Tibial nerve (tissue), 4 donors: ENCODE results near the gene STX8. TPM values are rescaled to one million over a fixed set of nuclear protein-coding genes. Genes with fewer than 3 reads are reported as not detected.

Source experiments
- DNase-seq, 2 donors: peaks; one replicate each; pipeline ENCODE4 v3.0.0-alpha.2; 2019; ENCODE audit warnings: low spot score in 2 of 2
- H3K27ac ChIP-seq, 4 donors: fragments of 200-600 bp; sonication (generic) in 3 of 4; one replicate each; pipeline ENCODE4 v1.5.1; 2017 to 2019; ENCODE audit warnings: mild to moderate bottlenecking in 1 of 4
- H3K27me3 ChIP-seq, 2 donors: fragments of 200-600 bp; sonication (generic) in 1 of 2; one replicate each; pipeline versions ENCODE4 v1.5.1 to v1.6.0; 2017 to 2019
- H3K36me3 ChIP-seq, 3 donors: fragments of 200-600 bp; sonication (generic); one replicate each; pipeline ENCODE4 v1.5.1; 2018 to 2019
- H3K4me1 ChIP-seq, 4 donors: fragments of 200-600 bp; sonication (generic) in 3 of 4; one replicate each; pipeline ENCODE4 v1.5.1; 2017 to 2019
- H3K4me3 ChIP-seq, 4 donors: fragments of 200-600 bp; sonication (generic) in 3 of 4; one replicate each; pipeline ENCODE4 v1.5.1; 2017 to 2019; ENCODE audit warnings: mild to moderate bottlenecking in 1 of 4, moderate library complexity in 1 of 4
- H3K9me3 ChIP-seq, 4 donors: fragments of 200-600 bp; sonication (generic) in 3 of 4; one replicate each; pipeline ENCODE4 v1.5.1; 2017 to 2019
- CTCF ChIP-seq, 5 experiments: fragments of 200-600 bp in 3 of 5; fragments of 450-650 bp in 2 of 5; sonication (generic) in 3 of 5; IDR thresholded peaks; one replicate each; pipeline ENCODE4 v1.5.1; 2016 to 2019; ENCODE audit warnings: antibody characterized with exemption in 5 of 5, mild to moderate bottlenecking in 3 of 5, moderate library complexity in 2 of 5
- EP300 ChIP-seq, 2 donors: sonication (generic); formaldehyde crosslinking; IDR thresholded peaks; one replicate each; pipeline ENCODE4 v1.6.1; 2017; ENCODE audit warnings: antibody characterized with exemption in 2 of 2, mild to moderate bottlenecking in 1 of 2
- POLR2A ChIP-seq, 2 donors: fragments of 450-650 bp; IDR thresholded peaks; one replicate each; pipeline ENCODE4 v1.6.1; 2017; ENCODE audit warnings: antibody characterized with exemption in 2 of 2, mild to moderate bottlenecking in 2 of 2, moderate library complexity in 2 of 2
- WGBS, 2 donors: methylation state at CpG; one replicate each; pipeline ENCODE4 v1.1.5; 2018; 5-methylcytosine and 5-hydroxymethylcytosine counted together
- total RNA-seq, 4 donors: library from RNA; depleted of rRNA; stranded (reverse); fragments of >200 nt; gene quantifications; one replicate each; pipeline ENCODE4 v1.1.0, GENCODE V29; 2016

The STX8 gene
- total RNA-seq, 4 donors from 2014 or later, result 57.7 to 97.2 (median 69.1) TPM

- Histone ChIP-seq H3K27ac (no peak overlapping the region), H3K36me3 (no peaks in the 10 kb centered on the region), H3K27me3 (no peaks in the 10 kb centered on the region), H3K9me3 (no peaks in the 10 kb centered on the region), H3K4me1 (peaks cover 0 to 20% (median 0%) of the 10 kb centered on the region in 4 donors), H3K4me3 (no peak overlapping the region)
- DNase-seq, result no peak
- 59 to 60% methylated on average over 4 of the region's 4 CpGs for WGBS, 2 donors
- TF ChIP-seq EP300 (IDR thresholded peaks at IDR 0.05), result no peak
- TF ChIP-seq POLR2A (IDR thresholded peaks at IDR 0.05), result no peak
- no peak for TF ChIP-seq CTCF (IDR thresholded peaks at IDR 0.05)
These were observed 100.4 kb downstream of the STX8 start for GRCh38 chr17:9475101-9475658.

- peaks cover 0 to 22% (median 0%) of the 10 kb centered on the region in 4 donors for H3K4me1 ChIP-seq
- H3K4me3 ChIP-seq, result no peak overlapping the region
- no peaks in the 10 kb centered on the region for H3K9me3 ChIP-seq
- 77 to 85% methylated on average over 4 of the region's 4 CpGs for WGBS, 2 donors
- no peak for TF ChIP-seq CTCF (IDR thresholded peaks at IDR 0.05)
- no peak for TF ChIP-seq EP300 (IDR thresholded peaks at IDR 0.05)
- no peak for TF ChIP-seq POLR2A (IDR thresholded peaks at IDR 0.05)
- no peak overlapping the region for H3K27ac ChIP-seq
- DNase-seq, result no peak
- H3K27me3 ChIP-seq, result no peaks in the 10 kb centered on the region
- no peaks in the 10 kb centered on the region for H3K36me3 ChIP-seq
These were observed 101.9 kb downstream of the STX8 start for GRCh38 chr17:9473711-9474110.

GRCh38 chr17:9472541-9472940, 103.1 kb downstream of the STX8 start:
- Histone ChIP-seq H3K4me3 (no peak overlapping the region), H3K36me3 (no peaks in the 10 kb centered on the region), H3K27ac (no peak overlapping the region), H3K27me3 (no peaks in the 10 kb centered on the region), H3K9me3 (no peaks in the 10 kb centered on the region), H3K4me1 (peaks cover 0 to 22% (median 0%) of the 10 kb centered on the region in 4 donors)
- TF ChIP-seq POLR2A (IDR thresholded peaks at IDR 0.05), result no peak
- peak in 1 of 2 donors; percentile 47 for TF ChIP-seq EP300 (IDR thresholded peaks at IDR 0.05)
- TF ChIP-seq CTCF (IDR thresholded peaks at IDR 0.05), result no peak
- WGBS, 2 donors, result 76 to 77% methylated on average over 3 of the region's 3 CpGs
- DNase-seq, result peak; percentile 25 to 27

- H3K27me3 ChIP-seq, result no peaks in the 10 kb centered on the region
- no peak for TF ChIP-seq CTCF (IDR thresholded peaks at IDR 0.05)
- no peak for TF ChIP-seq EP300 (IDR thresholded peaks at IDR 0.05)
- no peak for TF ChIP-seq POLR2A (IDR thresholded peaks at IDR 0.05)
- no peaks in the 10 kb centered on the region for H3K36me3 ChIP-seq
- no peak for DNase-seq
- H3K4me1 ChIP-seq, result peaks cover 0 to 22% (median 0%) of the 10 kb centered on the region in 4 donors
- WGBS, 2 donors, result 77 to 86% methylated on average over 5 of the region's 5 CpGs
- no peak overlapping the region for H3K27ac ChIP-seq
- H3K4me3 ChIP-seq, result no peak overlapping the region
- H3K9me3 ChIP-seq, result no peaks in the 10 kb centered on the region
These were observed 103.5 kb downstream of the STX8 start for GRCh38 chr17:9472094-9472493.

GRCh38 chr17:9470171-9470570, 105.4 kb downstream of the STX8 start:
- TF ChIP-seq CTCF (IDR thresholded peaks at IDR 0.05), result no peak
- TF ChIP-seq EP300 (IDR thresholded peaks at IDR 0.05), result no peak
- TF ChIP-seq POLR2A (IDR thresholded peaks at IDR 0.05), result no peak
- 49 to 51% methylated on average over 4 of the region's 4 CpGs for WGBS, 2 donors
- H3K27ac ChIP-seq, result no peak overlapping the region
- no peaks in the 10 kb centered on the region for H3K9me3 ChIP-seq
- H3K4me1 ChIP-seq, result peaks cover 0 to 25% (median under 1%) of the 10 kb centered on the region in 4 donors
- no peaks in the 10 kb centered on the region for H3K36me3 ChIP-seq
- no peak for DNase-seq
- no peak overlapping the region for H3K4me3 ChIP-seq
- no peaks in the 10 kb centered on the region for H3K27me3 ChIP-seq
